HepG2 (cell line): ENCODE data around the gene PLEKHG5. TPM values are rescaled to one million over a fixed set of nuclear protein-coding genes. Genes with fewer than 3 reads are reported as not detected.
A peak's percentile ranks its signal among the peaks of the same experiment; 100 is the strongest.

Experiments
- ATAC-seq: fragments of 200-7000 bp; cut with Tn5 transposase; 3 replicates; pipeline ENCODE4 v1.9.1; 2020; ENCODE audit warnings: mild to moderate bottlenecking, moderate library complexity
- BruUV-seq: library from RNA; stranded (reverse); fragments of 400-500 nt; replicated peaks from 2 replicates; lab custom pipeline; 2021; lab: Mats Ljungman, UMichigan
- CTCF ChIA-PET: fragments of 300-600 bp; formaldehyde crosslinking; extraction: SDS; loops from one replicate; lab custom pipeline; 2021; ENCODE audit warnings: low total read pairs, inconsistent platforms, low intra/inter-chr PET ratio; lab: Yijun Ruan, JAX
- POLR2A ChIA-PET: fragments of 350-600 bp; sonication (Branson Sonifier 250); formaldehyde crosslinking; loops from one replicate; lab custom pipeline; 2020; ENCODE audit warnings: antibody characterized with exemption, inconsistent platforms; lab: Yijun Ruan, JAX
- DNase-seq: peaks from one replicate; pipeline ENCODE4 v3.0.0-alpha.2; 2015; ENCODE audit warnings: low spot score
- FAIRE-seq: peaks from 3 replicates; lab custom pipeline; 2011; peaks lifted over from hg19 to GRCh38; lab: Jason Lieb, UNC
- H2AFZ ChIP-seq: one replicate; pipeline ENCODE4 v1.6.1; 2011; ENCODE audit warnings: low read length, inconsistent platforms
- H3K27ac ChIP-seq: fragments of 300-600 bp; 3 replicates; pipeline ENCODE4 v1.8.0; 2011; ENCODE audit warnings: mixed run types, mild to moderate bottlenecking, mixed read lengths, low read length, inconsistent platforms; ENCODE audit not compliant: insufficient read depth; ENCODE audit errors: extremely low read length
- H3K27me3 ChIP-seq, 2 experiments: fragments of 200-600 bp in 1 of 2; 2 replicates in 1 of 2; 3 replicates in 1 of 2; pipeline versions ENCODE4 v1.6.0 to v1.8.0; 2011; ENCODE audit warnings: low read length in 2 of 2, mild to moderate bottlenecking in 2 of 2, moderate library complexity in 2 of 2, inconsistent platforms in 1 of 2; ENCODE audit not compliant: insufficient read depth in 2 of 2, control insufficient read depth in 1 of 2
- H3K36me3 ChIP-seq, 2 experiments: fragments of 200-600 bp in 1 of 2; replicated peaks in 1 of 2; 2 replicates in 1 of 2; 3 replicates in 1 of 2; pipeline versions ENCODE4 v1.5.1 to v1.8.0; 2011; ENCODE audit warnings: low read length in 2 of 2, inconsistent platforms in 1 of 2; ENCODE audit not compliant: insufficient read depth in 2 of 2, control insufficient read depth in 1 of 2
- H3K4me1 ChIP-seq: 2 replicates; pipeline ENCODE4 v1.5.1; 2012; ENCODE audit warnings: low read length, inconsistent platforms; ENCODE audit not compliant: insufficient read depth
- H3K4me2 ChIP-seq: 2 replicates; pipeline ENCODE4 v1.6.0; 2011; ENCODE audit warnings: low read depth, low read length, inconsistent platforms
- H3K4me3 ChIP-seq, 3 experiments: fragments of 200-600 bp in 1 of 3; sonication (generic), shearing (Covaris generic) in 1 of 3; replicated peaks in 1 of 3; 2 replicates each; pipeline ENCODE4 v1.5.1; 2011 to 2016; ENCODE audit warnings: low read length in 3 of 3, inconsistent platforms in 2 of 3, low read depth in 2 of 3, mild to moderate bottlenecking in 2 of 3, control low read depth in 1 of 3, mixed read lengths in 1 of 3; ENCODE audit not compliant: insufficient read depth in 1 of 3
- H3K79me2 ChIP-seq: one replicate; pipeline ENCODE4 v1.6.1; 2011; ENCODE audit warnings: low read length, inconsistent platforms; ENCODE audit not compliant: insufficient read depth
- H3K9ac ChIP-seq: 2 replicates; pipeline ENCODE4 v1.6.0; 2011; ENCODE audit warnings: mild to moderate bottlenecking, low read depth, low read length, inconsistent platforms; ENCODE audit not compliant: insufficient read depth
- H3K9me3 ChIP-seq: 2 replicates; pipeline ENCODE4 v1.5.1; 2012; ENCODE audit warnings: mild to moderate bottlenecking, low read length
- H4K20me1 ChIP-seq: 2 replicates; pipeline ENCODE4 v1.6.0; 2011; ENCODE audit warnings: inconsistent platforms, mild to moderate bottlenecking, low read length, moderate library complexity; ENCODE audit not compliant: insufficient read depth
- ELF1 ChIP-seq: sonication (generic); formaldehyde crosslinking; IDR thresholded peaks from 2 replicates; pipeline ENCODE4 v1.4.0; 2020; ENCODE audit warnings: missing genetic modification reagents
- MIER3 ChIP-seq: IDR thresholded peaks from 2 replicates; pipeline ENCODE4 v1.6.1; 2016; ENCODE audit warnings: missing compliant biosample characterization, borderline replicate concordance
- RBFOX2 ChIP-seq: fragments of 200-400 bp; formaldehyde crosslinking; IDR thresholded peaks from 2 replicates; pipeline ENCODE4 v1.6.1; 2017; ENCODE audit warnings: low read depth, mild to moderate bottlenecking, low read length
- ZNF232 ChIP-seq: sonication (generic); formaldehyde crosslinking; IDR thresholded peaks from 2 replicates; pipeline ENCODE4 v1.4.0; 2020; ENCODE audit warnings: missing genetic modification reagents, borderline replicate concordance
- ZNF24 ChIP-seq: fragments of 450-650 bp; IDR thresholded peaks from 2 replicates; pipeline ENCODE4 v1.6.1; 2017; ENCODE audit warnings: antibody characterized with exemption, mild to moderate bottlenecking
- ZNF329 ChIP-seq: sonication (generic); formaldehyde crosslinking; IDR thresholded peaks from 2 replicates; pipeline ENCODE4 v1.9.0; 2021; ENCODE audit warnings: low read depth, mild to moderate bottlenecking, missing genetic modification reagents
- ZNF335 ChIP-seq: sonication (generic); formaldehyde crosslinking; IDR thresholded peaks from 2 replicates; pipeline ENCODE4 v1.4.0; 2020; ENCODE audit warnings: missing genetic modification reagents
- ZNF687 ChIP-seq: sonication (generic); formaldehyde crosslinking; IDR thresholded peaks from 2 replicates; pipeline ENCODE4 v1.5.1; 2020; ENCODE audit warnings: mild to moderate bottlenecking, missing genetic modification reagents, moderate library complexity
- ZNF816 ChIP-seq: sonication (generic); formaldehyde crosslinking; IDR thresholded peaks from 2 replicates; pipeline ENCODE4 v1.8.0; 2022; ENCODE audit warnings: missing genetic modification reagents, mild to moderate bottlenecking, borderline replicate concordance
- WGBS: methylation state at CpG from one replicate; pipeline ENCODE4 v1.1.6; 2017; ENCODE audit warnings: low lambda C conversion rate; 5-methylcytosine and 5-hydroxymethylcytosine counted together
- in situ Hi-C: cut with HindIII; loops from 2 replicates; pipeline ENCODE4 v1.10.0; 2017; ENCODE audit warnings: low pct_unique_long_range_greater_than_20kb; ENCODE audit not compliant: extremely low pct_ligation_motif_present
- intact Hi-C: fragments of 100-400 bp; cut with micrococcal nuclease; formaldehyde crosslinking; loops from one replicate; pipeline ENCODE4 v1.10.0; 2022; ENCODE audit not compliant: unreplicated experiment
- polyA plus RNA-seq, 8 experiments: library from polyadenylated mRNA; depleted of rRNA in 3 of 8; stranded (reverse) in 7 of 8; unstranded in 1 of 8; fragments of >200 nt; fragmentation: Illumina TruSeq in 4 of 8; extraction: Trizol in 4 of 8; gene quantifications; 2 replicates each; pipeline versions ENCODE4 v1.2.1 to v1.2.3, GENCODE V29; 2011 to 2016; ENCODE audit warnings: low read depth in 4 of 8, missing spikeins in 1 of 8, mixed read lengths in 1 of 8; ENCODE audit not compliant: insufficient read depth in 1 of 8
- total RNA-seq, 5 experiments: library from RNA; depleted of rRNA; stranded (reverse); fragments of >200 nt; fragmentation: Illumina TruSeq; extraction: Trizol; gene quantifications; 2 replicates each; pipeline ENCODE4 v1.2.3, GENCODE V29; 2016; ENCODE audit warnings: low read depth in 1 of 5

PLEKHG5 gene
- total and polyA plus RNA-seq, 2 of the 13 experiments (the other 11 are each of a cell fraction or from before 2014, with no cell fraction given): 1.9 to 3.5 TPM

GRCh38 chr1:6500544-6501278 lies 9.2 kb upstream of the PLEKHG5 start (continued):
- TF ChIP-seq ZNF687 (CRISPR knock-in tag) (peak; percentile 42), ZNF24 (no peak)
- TF ChIP-seq, all 625 proteins: peak for 2

- no TSS peak for BruUV-seq
- no peaks in the 10 kb centered on the region for H3K36me3 ChIP-seq
- DNase-seq: no peak
- intact Hi-C loops: no loop called here
- POLR2A ChIA-PET: interaction anchor here (0.9 to 2.1 kb wide), 3 partner anchors 8 to 13 kb away, joined by 3 to 8 read pairs (median 5); no protein-coding TSS in a partner anchor
- FAIRE-seq: no peak
- no peak overlapping the region for H3K9ac ChIP-seq
- H4K20me1 ChIP-seq: no peaks in the 10 kb centered on the region
- ATAC-seq: peak; percentile 24; the same call in 2 of the 3 replicates
- H3K4me2 ChIP-seq: peak overlapping the region; percentile 15; the same call in 1 of the 2 replicates
- CTCF ChIA-PET: no interaction called here
- H3K4me3 ChIP-seq: peak overlapping the region in 1 of 3 experiments; percentile 3; a peak in 1 of 6 replicates
- H3K4me1 ChIP-seq: peaks cover 47% of the 10 kb centered on the region
- WGBS: 0% methylated on average over 4 of the region's 4 CpGs
- no peak overlapping the region for H2AFZ ChIP-seq
- H3K27me3 ChIP-seq: peaks cover 29 to 67% of the 10 kb centered on the region in 2 experiments; a peak in 4 of 5 replicates
- no peak overlapping the region for H3K27ac ChIP-seq
- no peaks in the 10 kb centered on the region for H3K79me2 ChIP-seq
- in situ Hi-C loops: loop anchor here (25.0 kb wide), 1 partner anchor 713 kb away; no protein-coding TSS in a partner anchor
- TF ChIP-seq ZNF816 (CRISPR knock-in tag) (no peak), MIER3 (CRISPR knock-in tag) (no peak), ELF1 (CRISPR knock-in tag) (0 out of 2 replicates have a peak, but pooled peaks have one; percentile 16), ZNF329 (CRISPR knock-in tag) (no peak), ZNF335 (CRISPR knock-in tag) (no peak), RBFOX2 (no peak), ZNF232 (CRISPR knock-in tag) (no peak)
- H3K9me3 ChIP-seq: no peaks in the 10 kb centered on the region
Observed at GRCh38 chr1:6499296-6499695, 7.8 kb upstream of the PLEKHG5 start.
